DMS 273 (cell line): Measurements from ENCODE around the gene FRRS1.
A peak's percentile ranks its signal among the peaks of the same experiment; 100 is the strongest.
"Not testable (repeated sequence)": the region's sequence is repeated elsewhere in the genome, so short reads cannot be mapped to it uniquely, and the experiment has no call there.

Source experiments
- DNase-seq: peaks from one replicate; lab custom pipeline; 2025; ENCODE audit not compliant: unreplicated experiment; lab: John Stamatoyannopoulos, UW

Gene FRRS1

DNA sequence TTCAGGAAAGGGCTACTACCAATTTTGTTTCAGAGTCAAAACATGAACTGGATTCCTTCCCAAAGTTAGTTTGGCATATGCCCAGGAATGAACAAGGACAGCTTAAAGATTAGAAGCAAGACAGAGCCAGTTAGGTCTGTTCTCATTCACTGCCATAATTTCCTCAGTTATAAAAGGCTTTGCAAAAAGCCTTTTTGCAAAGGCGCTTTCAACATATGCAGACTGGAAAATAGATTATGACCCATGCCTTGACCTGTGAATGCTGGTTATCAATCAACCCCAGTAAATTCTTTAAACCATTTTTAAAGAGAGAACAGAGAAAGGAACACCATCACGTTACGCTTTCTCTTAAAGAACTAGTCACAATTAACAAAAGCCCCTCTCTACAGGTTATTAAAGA lies 1.7 kb upstream of the FRRS1 start:
- DNase-seq: peak; percentile 6

DNA sequence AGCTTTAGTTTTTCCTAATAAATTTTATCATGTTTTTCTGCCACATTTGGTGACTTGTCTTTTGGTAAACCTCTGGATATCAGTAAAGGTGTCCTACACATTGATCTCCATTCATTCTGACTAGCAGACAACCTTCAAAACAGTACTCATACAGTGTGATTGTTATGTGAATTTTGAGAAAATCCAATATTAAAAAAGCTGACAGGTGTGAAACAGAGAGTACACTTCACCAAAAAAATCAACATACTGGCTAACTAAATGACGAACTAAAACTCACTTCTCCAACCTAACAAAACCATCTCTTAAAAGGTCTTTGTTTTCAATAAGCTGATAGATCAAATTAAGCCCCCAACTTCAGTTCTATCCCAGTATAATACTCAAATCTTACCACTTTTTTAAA lies 1.5 kb downstream of the FRRS1 start:
- no peak for DNase-seq

DNA sequence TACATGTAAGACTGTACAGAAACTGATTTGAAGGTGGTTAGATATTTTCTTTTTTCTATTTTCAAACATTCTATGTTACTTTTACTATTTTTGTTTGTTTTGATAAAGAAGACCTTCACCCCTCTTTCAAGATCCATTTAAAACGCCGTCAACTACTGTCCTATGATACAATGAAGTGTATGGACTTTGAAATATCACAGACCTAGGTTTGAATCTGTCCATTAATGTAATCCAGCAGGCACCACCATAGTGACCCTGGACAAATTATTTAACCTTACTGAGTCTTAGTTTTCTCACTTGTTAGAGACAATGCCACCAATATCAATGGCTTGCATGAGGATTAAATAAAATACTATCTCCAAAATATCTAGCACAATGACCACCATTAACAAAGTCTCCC lies 2.0 kb downstream of the FRRS1 start:
- no peak for DNase-seq

DNA sequence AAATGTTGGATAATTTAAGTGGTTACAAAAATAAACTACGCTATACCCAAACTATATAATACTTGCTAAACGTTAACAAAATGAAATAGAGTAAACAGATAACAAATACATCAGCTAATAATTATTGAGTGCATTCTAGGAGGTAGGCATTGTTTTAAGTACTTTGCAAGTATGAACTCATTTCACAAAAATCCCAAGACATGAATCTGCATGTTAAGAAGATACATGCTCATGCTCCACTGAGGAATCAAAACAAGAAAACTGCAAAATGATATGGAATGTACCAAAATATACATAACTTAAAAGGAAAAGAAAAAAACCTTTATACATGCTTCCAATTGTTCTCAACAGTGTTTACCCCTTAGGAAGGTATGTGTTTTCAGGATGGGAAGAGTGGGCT lies 2.5 kb downstream of the FRRS1 start:
- DNase-seq: no peak

DNA sequence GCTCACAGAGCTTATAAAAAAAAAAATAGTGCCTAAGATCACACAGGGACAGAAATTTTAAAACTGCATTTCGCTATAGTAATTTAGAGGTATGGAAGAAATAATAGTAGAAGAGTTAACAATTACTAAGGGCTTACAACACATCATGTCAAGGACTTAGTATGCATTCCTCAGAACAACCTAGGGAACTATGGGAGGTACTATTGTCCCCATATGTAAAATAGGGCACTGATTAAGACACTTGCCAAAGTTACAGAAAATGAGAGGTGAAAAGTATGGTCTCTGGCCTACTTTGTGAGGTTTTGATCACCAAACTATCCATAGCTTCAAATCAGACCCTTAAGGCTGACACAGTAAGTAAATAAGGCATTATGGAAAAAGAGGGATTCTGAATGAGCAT lies 4.7 kb downstream of the FRRS1 start:
- DNase-seq: no peak

DNA sequence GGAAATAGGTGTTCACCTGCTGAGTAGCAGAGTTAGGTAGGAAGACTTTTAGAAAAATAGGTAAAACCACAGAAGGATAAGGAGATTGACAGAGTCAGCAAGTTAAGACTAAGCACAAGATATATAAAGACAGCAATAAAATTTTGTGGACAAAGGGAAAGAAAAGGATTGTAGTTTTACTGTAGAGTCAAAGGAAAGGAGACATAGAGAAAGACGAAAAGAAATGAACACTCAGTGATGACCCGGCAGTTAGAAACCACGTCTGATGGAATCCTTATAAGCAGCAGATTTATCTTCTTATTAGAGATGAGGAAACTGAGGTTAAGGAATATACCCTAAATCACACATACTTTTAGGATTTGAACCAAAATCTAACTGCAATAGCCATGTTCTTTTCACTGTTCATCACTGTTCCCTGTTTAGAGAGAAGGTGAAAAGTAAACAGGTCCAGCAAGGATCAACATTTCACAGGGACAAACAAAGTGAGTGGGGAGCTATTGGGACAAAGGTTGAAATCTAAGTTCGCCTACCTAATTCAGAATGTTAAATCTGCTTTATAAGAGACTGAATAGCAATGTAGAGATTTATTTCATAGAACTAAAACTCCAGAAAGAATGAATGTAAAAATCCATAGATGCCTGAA lies 6.8 kb downstream of the FRRS1 start:
- DNase-seq: no peak

DNA sequence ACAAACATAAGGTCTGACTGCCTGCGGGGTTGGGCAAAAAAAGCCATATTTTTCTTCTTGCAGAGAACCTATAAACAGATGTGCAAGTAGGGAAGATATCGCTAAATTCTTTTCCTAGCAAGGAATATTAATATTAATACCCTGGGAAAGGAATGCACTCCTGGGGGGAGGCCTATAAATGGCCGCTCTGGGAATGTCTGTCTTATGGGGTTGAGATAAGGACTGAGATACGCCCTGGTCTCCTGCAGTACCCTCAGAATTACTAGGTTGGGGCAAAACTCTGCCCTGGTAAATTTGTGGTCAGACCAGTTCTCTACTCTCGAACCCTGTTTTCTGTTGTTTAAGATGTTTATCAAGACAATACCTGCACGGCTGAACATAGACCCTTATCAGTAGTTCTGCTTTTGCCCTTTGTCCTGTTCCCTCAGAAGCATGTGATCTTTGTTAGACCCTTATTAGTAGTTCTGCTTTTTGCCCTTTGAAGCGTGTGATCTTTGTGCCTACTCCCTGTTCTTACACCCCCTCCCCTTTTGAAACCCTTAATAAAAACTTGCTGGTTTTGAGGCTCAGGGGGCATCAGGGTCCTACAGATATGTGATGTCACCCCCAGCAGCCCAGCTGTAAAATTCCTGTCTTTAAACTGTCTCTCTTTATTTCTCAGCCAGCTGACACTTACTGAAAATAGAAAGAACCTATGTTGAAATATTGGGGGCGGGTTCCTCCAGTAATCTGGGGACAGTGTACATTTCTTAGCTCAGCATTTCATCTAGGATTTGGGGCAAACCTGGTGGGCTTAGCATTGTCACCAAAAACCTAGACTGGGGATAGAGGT lies 7.5 kb downstream of the FRRS1 start:
- DNase-seq: not testable (repeated sequence)

DNA sequence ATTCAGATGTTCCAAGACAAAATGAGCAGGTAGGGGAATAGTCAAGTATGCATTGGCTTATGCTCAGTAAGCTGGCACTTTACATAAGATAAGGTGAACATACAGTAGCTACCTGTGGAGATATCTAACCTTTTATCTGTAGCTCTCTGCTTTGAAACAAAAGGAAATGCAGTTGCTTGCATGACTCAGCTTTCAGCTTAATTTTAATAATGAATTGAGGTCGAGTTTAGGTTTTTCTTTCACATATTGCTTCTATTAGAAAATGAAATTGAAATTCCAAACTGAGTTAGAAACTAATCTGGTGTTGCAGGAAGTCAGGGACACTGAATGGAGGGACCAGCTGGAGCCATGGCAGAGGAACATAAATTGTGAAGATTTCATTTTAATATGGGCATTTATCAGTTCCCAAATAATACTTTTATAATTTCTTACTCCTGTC lies 8.3 kb downstream of the FRRS1 start:
- DNase-seq: no peak

DNA sequence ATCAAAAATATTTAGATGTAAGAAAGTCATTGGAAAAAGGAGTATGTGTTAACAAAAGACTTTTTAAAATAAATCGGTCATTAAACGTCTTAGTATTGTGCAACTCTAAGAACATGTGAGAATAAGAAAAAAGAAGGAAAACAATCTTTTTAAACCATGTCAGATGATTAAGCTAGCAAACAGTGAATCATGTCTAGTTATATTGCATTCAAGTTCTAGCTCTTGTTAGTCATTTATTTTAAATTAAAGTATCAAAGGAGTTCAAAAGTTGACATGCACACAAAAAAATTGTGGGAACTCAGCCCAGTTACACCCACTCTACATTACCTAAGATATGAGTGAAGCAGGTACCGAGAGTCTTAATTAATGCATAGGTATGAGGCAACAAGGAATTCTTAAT lies 9.8 kb downstream of the FRRS1 start:
- DNase-seq: no peak

DNA sequence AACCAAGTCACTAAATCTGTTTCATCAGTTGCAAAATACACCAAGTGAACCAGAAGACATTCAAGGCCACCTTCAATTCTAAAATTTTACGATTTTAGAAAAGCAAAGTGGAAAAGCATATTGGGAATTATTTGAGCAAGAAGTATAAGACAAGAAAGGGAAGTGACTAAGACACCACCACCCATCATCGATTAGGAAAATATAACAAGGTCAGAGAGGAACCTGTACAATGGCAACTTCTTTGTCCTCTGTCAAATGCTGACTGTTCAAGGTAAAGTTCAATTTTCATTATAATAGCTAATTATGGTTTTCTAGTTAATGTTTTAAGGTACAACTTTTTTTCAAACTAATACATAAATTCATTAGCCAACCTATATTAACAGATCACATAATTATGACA lies 10.8 kb downstream of the FRRS1 start:
- no peak for DNase-seq

DNA sequence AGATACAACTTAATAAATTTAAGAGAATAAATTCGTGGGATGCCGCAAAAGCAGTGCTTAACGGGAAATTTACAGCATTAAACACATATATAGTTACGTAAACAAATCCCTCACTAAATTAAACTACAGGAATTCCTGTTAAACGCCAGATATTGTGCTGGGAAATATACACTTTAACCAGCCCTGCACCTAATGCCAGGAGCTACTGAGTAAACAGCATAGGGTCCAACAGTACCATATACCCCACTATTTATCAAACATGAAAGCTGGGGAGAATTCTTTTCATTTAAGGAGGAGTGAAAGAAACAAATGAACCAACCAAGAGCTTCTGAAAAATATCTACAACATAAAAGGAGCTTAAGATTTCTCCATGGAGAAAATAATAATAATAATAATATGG lies 11.7 kb downstream of the FRRS1 start:
- no peak for DNase-seq

DNA sequence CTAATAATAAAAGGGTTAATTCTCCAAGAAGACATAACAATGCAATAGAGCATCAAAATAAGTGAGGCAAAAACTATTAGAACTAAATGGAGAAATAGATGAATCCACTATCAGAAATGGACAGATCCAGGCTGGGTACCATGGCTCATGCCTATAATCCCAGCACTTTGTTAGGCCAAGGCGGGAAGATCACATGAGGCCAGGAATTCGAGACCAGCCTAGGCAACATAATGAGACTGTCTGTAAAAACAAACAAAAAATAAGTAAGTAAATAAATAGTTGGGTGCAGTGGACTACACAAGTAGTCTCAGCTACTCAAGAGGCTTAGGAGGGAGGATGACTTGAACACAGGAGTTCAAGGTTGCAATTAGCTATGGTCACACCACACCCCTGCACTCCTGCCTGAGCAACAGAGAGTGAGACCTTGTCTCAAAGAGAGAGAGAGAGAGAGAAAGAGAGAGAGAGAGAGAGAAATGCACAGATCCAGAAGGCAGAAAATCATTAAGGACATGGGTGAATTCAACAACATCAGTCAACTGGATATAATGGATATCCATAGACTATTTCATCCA lies 12.3 kb downstream of the FRRS1 start:
- DNase-seq: no peak

DNA sequence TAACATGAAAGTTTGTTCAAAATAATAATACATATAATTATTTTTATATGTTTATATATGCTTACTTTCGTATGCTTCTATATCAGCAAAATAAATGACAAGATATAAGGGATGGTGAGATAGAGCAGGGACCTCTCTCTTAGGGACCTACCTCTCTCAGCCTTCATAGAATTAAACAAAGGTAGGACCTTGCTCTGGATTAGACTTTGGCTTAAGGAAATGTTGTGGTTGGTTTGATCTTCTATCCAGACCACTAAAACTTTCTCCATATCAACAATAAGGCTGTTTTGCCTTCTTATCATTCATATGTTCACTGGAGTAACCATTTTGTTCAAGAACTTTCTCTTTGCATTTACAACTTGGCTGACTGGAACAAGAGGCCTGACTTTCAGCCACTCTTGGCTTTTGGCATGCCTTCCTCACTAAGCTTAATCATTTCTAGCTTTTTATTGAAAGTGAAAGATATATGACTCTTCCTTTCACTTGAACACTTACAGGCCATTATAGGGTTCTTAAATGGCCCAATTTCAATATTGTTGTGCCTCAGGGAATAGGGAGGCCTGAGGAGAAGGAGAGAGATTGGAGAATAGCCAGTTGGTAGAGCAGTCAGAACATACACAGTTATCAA lies 14.4 kb downstream of the FRRS1 start:
- DNase-seq: no peak

DNA sequence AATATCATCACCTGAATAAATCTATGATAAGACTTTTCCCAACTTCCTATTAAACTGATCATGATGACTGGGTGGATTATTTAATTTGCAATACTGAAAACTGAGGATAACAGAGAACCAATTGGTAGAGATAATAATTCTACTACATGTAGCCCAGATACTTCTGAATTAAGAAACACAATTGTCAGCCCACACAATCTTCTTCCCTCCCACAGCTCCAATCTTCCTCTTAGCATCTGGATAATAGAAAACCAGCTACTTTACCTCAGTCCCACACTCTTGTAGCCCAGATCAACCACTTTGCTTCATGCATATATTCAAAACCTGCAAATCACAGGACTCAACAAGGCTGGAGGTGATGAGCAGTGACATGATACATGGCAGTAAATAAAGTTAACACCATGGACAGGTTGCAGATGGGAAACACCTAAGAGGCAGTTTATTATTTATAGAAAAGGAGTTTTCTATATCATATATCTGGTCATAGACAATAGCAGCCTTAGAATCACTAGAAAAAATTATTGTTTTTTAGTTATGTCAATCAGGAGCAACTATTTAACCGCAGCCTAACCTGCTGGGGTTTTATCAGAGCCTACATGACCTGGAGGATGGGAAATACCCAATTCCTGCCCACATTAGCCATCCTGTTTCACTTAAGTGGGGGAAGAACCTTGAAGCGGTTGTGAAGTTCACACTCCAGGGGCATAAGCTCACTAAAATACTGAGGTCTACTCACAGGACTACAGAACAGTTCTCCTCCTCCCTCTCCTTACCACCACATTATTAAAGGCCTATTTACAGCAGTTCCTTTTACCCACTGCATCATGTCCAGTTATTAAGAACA lies 16.7 kb downstream of the FRRS1 start:
- no peak for DNase-seq

DNA sequence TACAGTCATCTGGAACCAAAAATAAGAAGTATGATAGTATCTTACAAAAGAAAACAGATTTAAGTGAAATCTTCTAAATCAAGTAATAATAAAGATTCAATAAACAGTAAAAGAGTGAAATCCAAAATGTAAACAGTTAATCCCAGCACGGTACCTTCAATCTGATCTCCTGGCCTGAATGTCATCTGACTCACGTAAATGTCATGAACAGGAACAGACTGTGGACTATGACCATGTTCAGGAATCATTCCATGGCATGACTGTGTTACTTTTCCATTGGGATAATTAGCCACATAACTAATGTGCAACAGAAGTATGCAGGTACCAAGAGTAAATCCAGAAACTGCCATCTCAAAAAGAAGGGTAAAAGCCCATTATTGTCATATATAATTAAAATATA lies 18.0 kb downstream of the FRRS1 start:
- no peak for DNase-seq

DNA sequence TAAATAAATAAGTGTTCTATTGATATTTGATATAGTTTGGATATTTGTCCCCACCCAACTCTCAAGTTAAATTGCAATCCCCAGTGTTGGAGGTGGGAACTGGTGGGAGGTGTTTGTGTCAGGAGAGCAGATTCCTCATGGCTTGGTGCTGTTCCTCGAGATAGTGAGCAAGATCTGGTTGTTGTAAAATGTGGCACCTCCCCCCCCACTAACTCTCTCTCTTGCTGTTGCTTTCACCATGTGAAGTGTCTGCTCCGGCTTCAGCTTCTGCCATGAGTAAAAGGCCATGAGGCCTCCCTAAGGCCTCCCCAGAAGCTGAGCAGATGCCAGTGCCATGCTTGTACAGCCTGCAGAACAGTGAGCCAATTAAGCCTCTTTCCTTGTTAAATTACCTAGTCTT lies 20.8 kb downstream of the FRRS1 start:
- DNase-seq: no peak

DNA sequence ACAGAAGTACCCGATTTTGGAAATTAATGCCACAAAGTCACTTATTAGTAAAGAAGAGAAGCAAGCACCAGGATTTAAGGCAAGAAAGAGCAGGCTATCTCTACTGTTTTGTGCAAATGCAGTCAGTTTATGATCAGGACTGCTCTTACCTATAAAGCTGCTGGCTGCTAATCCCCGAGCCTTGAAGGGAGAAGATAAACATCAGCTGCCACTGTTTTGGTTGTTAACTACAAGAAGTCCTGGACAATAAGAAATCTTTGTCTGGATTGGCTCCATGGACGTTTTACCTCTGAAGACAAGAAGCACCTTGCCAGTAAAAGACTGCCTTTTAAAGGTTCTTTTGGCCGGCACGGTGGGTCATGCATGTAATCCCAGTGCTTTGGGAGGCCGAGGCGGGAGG lies 21.4 kb downstream of the FRRS1 start:
- DNase-seq: no peak

DNA sequence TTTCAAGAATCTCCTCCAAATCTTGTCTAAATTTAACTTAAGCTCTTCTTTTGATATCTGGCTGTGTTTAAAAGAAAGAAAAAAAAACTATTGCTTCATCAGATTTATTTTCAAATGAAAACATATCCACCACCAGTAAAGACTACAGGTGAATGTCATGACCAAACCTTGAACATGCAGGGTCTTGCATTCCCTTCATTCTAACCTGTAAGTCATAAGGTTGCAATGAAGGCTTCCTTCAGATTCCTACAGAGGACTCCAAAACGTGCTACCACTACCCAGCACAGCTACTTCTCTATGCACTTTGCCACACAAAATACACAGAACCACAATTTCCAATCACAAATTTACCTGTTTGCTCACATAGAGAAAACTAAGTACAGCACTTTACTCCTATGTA lies 26.3 kb downstream of the FRRS1 start:
- no peak for DNase-seq

DNA sequence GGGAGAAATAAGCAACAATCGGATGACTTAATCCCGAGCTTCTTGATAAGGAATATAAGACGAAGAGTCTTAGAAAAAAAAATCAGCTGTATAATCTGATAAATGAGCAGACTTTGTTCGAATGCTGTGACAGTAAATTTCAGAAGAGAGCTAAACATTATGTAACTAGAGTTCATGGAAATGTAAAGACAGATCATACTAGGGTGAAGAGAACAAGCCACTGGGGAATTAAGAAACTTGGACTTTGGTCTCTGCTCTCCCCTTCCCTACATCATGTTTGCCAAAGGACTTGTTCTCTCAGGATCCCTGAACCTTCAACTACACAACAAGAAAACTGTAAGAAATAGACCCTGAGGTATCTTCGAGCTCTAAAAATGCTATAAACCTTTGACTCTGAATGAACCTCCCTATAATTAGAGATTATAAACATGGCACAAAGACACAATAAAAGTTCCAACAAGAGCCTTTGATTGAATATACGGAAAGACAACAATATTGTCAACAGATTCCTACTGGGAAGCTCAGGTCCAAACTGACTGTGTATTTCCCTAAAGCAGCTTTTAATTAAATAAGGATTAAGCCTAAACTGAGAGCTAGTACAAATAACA lies 27.5 kb downstream of the FRRS1 start:
- no peak for DNase-seq

DNA sequence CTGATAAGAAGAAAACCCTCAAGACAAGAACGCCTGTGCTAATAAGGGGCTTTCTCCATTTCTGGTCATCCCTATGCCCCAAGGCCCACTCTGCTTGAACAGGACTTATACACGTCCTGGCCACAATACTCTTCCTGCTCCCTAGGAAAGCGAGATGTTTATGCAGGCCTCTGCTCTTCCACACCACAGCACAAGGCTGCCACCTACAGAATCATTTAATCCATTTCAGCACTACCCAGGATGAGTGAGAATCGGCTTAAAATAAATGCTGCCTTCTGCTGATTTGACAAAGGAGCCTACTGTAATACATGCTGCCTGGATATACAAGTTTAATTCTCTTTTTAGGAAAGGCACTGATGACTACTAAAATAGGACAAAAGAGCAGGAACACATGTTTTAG lies 29.4 kb downstream of the FRRS1 start:
- peak; percentile 70 for DNase-seq

DNA sequence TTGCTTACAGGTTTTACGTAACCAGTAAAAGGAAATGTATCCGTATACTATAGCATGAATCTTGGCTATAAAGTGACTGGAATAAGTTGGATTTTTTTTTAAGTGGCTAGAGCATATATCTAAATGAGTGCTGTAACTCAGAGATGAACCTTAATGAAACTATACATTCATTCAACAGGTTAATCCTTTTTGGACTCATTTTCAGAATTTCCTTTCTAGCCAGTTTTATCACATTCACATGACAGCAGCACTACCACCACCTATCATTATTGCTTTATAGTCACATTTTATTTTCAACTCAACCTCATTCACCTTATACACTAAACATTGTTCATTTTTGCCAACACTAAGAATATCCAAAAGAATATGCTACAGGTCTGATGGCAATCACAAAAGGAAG lies 30.6 kb downstream of the FRRS1 start:
- DNase-seq: no peak
